Testis (tissue), 3 donors: ENCODE data around the gene PAQR4. TPM values are rescaled to one million over a fixed set of nuclear protein-coding genes. Genes with fewer than 3 reads are reported as not detected.

Source experiments
- DNase-seq: peaks from one replicate; pipeline ENCODE4 v3.0.0-alpha.2; 2019
- H3K27ac ChIP-seq, 2 donors: fragments of 200-600 bp; sonication (generic); one replicate each; pipeline ENCODE4 v1.5.1; 2019
- H3K27me3 ChIP-seq: fragments of 200-600 bp; sonication (generic); one replicate; pipeline ENCODE4 v1.5.1; 2019
- H3K36me3 ChIP-seq: fragments of 200-600 bp; sonication (generic); one replicate; pipeline ENCODE4 v1.5.1; 2017; ENCODE audit warnings: low read depth; ENCODE audit errors: missing control alignments
- H3K4me1 ChIP-seq: fragments of 200-600 bp; sonication (generic); one replicate; pipeline ENCODE4 v1.5.1; 2019
- H3K4me3 ChIP-seq, 2 donors: fragments of 200-600 bp; sonication (generic); one replicate each; pipeline ENCODE4 v1.5.1; 2017 to 2019
- H3K9me3 ChIP-seq: fragments of 200-600 bp; sonication (generic); one replicate; pipeline ENCODE4 v1.5.1; 2017
- POLR2A ChIP-seq: fragments of 450-650 bp; IDR thresholded peaks from one replicate; pipeline ENCODE4 v1.6.1; 2017; ENCODE audit warnings: antibody characterized with exemption, mild to moderate bottlenecking, moderate library complexity
- whole genome bisulfite sequencing, 2 donors: methylation state at CpG; one replicate each; pipeline ENCODE4 v1.1.5; 2018; 5-methylcytosine and 5-hydroxymethylcytosine counted together
- intact Hi-C: fragments of 100-400 bp; cut with DNase I; formaldehyde crosslinking; loops from one replicate; pipeline ENCODE4 v1.15.1; 2023; ENCODE audit warnings: low total_unique reads
- polyA plus RNA-seq: library from polyadenylated mRNA; stranded (reverse); fragments of 350-450 nt; fragmentation: Illumina TruSeq; extraction: RNeasy Lipid Tissue Mini Kit (QIAGEN cat#74804); gene quantifications from one replicate; pipeline ENCODE4 v1.2.3, GENCODE V29; 2014; ENCODE audit warnings: low read depth, low replicate concordance; ENCODE audit not compliant: insufficient read depth
- total RNA-seq, 2 donors: library from RNA; depleted of rRNA; stranded (reverse); fragments of >200 nt; gene quantifications; one replicate each; pipeline ENCODE4 v1.2.3, GENCODE V29; 2016
- TF ChIP-seq, protein P1 (sequence below), 3 experiments: fragments of 450-650 bp in 2 of 3; fragments of 200-600 bp in 1 of 3; sonication (generic) in 1 of 3; IDR thresholded peaks; one replicate each; pipeline ENCODE4 v1.5.1; 2016 to 2019; ENCODE audit warnings: antibody characterized with exemption in 3 of 3, mild to moderate bottlenecking in 2 of 3, moderate library complexity in 1 of 3

Gene PAQR4
- total and polyA plus RNA-seq, 3 donors from 2014 or later: 6.2 to 7.1 (median 6.4) TPM

DNA sequence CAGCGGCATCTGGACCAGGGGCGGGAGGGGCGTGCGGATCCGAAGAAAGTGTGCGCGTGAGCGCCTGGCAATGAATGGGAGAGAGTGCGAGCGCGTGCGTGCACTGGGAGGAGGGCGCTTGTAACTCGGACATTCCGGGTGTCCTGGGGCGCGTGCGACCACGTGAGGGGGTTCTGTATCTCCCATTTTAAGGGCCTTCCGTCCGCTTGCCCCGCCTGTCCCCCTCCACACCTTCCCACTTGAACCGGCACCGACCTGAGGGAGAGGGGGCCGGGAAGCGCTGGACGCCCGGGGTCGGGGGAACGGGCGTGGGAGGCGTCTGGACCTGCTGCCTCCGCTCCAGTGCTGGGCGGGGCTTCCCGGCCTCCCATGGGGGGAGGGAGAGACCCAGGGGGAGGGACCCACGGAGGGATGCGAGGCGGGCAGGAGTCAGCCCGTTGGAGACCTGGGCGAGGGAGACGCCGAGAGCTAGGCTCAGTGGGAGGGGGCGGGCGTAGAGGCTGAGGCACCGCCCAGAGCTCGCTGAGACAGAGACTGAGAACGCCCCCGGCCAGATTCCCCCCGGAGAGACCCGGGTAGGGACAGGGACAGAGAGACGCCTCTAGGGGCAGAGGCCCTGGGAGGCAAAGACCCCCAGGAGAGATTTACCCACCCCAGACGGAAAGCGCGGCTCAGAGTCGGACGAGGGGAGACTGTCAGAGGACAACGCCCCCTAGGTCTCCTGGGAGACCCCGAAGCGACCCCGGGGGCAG lies 5.2 kb upstream of the PAQR4 start, which contains the start of gene KREMEN2:
Gene KREMEN2, plus strand, starts transcription at position 553 of the 752 bp plus-strand sequence. CDS start 246 bp downstream, outside the sequence.
- 1% methylated on average over 26 to 58 of the region's 60 CpGs for WGBS, 2 donors
- H3K27ac ChIP-seq: no peak within 1 kb of the TSS
- no peak for DNase-seq
- H3K27me3 ChIP-seq: no peaks in the 10 kb centered on the region
- H3K4me3 ChIP-seq: peak within 1 kb of the TSS; percentile 6 to 38
- intact Hi-C loops: no loop called here
- H3K4me1 ChIP-seq: peaks cover 19% of the 10 kb centered on the region
- H3K9me3 ChIP-seq: no peaks in the 10 kb centered on the region
- no peak for TF ChIP-seq POLR2A
- TF ChIP-seq, protein P1, sequence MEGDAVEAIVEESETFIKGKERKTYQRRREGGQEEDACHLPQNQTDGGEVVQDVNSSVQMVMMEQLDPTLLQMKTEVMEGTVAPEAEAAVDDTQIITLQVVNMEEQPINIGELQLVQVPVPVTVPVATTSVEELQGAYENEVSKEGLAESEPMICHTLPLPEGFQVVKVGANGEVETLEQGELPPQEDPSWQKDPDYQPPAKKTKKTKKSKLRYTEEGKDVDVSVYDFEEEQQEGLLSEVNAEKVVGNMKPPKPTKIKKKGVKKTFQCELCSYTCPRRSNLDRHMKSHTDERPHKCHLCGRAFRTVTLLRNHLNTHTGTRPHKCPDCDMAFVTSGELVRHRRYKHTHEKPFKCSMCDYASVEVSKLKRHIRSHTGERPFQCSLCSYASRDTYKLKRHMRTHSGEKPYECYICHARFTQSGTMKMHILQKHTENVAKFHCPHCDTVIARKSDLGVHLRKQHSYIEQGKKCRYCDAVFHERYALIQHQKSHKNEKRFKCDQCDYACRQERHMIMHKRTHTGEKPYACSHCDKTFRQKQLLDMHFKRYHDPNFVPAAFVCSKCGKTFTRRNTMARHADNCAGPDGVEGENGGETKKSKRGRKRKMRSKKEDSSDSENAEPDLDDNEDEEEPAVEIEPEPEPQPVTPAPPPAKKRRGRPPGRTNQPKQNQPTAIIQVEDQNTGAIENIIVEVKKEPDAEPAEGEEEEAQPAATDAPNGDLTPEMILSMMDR (IDR thresholded peaks at IDR 0.05): no peak
- H3K36me3 ChIP-seq: no peaks in the 10 kb centered on the region

DNA sequence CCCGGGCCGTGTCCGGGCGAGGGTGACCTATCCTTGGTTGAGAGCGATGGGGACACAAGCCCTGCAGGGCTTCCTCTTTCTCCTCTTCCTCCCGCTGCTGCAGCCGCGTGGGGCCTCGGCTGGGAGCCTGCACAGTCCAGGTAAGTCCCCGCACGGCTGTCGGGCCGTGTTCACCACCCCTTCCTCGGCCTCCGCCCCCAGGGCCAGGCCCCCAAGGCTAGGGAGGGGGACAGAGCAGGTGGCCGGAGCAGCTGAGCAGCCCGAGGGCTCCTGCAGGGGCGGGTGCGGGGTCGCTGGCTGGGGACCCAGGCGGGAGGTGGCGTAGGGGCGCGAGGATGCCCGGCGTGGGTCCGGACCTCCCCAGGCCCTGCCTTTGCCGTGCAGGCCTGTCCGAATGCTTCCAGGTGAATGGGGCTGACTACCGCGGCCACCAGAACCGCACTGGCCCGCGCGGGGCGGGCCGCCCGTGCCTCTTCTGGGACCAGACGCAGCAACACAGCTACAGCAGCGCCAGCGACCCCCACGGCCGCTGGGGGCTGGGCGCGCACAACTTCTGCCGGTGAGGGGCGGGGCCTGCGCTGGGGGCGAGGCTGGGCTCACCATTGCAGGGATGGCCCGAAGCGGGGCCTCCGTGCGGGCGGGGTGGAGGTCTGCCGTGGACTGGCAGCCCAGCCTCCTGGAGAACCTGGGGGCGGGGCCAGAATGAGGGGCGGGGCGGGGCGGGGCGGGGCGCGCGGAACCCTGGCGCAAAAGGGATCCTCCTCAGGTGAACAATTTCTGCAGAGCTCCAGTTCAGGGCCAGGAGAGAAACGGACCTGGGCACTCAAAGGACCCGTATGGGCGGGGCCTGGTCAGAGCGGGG lies 4.4 kb upstream of the PAQR4 start:
- Histone ChIP-seq H3K4me3 (peak overlapping the region; percentile 6 to 38), H3K27ac (no peak overlapping the region), H3K9me3 (no peaks in the 10 kb centered on the region), H3K27me3 (no peaks in the 10 kb centered on the region), H3K4me1 (peaks cover 21% of the 10 kb centered on the region), H3K36me3 (no peaks in the 10 kb centered on the region)
- DNase-seq: peak; percentile 56
- 1 to 3% methylated on average over 11 to 53 of the region's 68 CpGs for WGBS, 2 donors
- no peak for TF ChIP-seq POLR2A
- TF ChIP-seq, protein P1 (IDR thresholded peaks at IDR 0.05): no peak
- intact Hi-C loops: no loop called here

DNA sequence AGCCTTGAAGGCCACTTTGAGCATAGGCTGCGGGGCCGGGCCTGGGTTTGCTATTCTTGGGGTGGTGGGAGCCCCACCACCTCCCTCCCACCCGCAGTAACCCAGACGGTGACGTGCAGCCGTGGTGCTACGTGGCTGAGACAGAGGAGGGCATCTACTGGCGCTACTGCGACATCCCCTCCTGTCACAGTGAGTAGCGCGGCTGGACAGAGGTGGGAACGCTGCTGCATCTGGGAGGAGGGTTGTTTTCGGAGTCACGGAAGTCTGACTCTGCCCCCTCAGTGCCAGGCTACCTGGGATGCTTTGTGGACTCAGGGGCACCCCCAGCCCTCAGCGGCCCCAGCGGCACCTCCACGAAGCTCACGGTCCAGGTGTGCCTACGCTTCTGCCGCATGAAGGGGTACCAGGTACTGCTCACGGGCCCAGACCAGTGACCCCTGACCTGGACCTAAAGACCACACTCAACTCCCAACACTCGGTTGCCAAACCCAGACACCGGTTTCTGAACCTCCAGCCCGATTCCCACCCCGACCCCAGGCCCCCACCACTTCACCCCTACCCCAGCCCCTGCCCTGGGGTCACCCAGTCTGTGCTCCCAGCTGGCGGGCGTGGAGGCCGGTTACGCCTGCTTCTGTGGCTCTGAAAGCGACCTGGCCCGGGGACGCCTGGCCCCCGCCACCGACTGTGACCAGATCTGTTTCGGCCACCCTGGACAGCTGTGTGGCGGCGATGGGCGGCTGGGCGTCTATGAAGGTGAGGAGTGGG lies 2.9 kb upstream of the PAQR4 start:
- H3K4me1 ChIP-seq: peaks cover 29% of the 10 kb centered on the region
- H3K27ac ChIP-seq: no peak overlapping the region
- WGBS, 2 donors: 25 to 42% methylated on average over 16 to 25 of the region's 39 CpGs
- intact Hi-C loops: no loop called here
- DNase-seq: no peak
- H3K27me3 ChIP-seq: no peaks in the 10 kb centered on the region
- no peak overlapping the region for H3K4me3 ChIP-seq
- H3K9me3 ChIP-seq: no peaks in the 10 kb centered on the region
- no peaks in the 10 kb centered on the region for H3K36me3 ChIP-seq
- TF ChIP-seq, protein P1 (IDR thresholded peaks at IDR 0.05): no peak
- TF ChIP-seq POLR2A: no peak

DNA sequence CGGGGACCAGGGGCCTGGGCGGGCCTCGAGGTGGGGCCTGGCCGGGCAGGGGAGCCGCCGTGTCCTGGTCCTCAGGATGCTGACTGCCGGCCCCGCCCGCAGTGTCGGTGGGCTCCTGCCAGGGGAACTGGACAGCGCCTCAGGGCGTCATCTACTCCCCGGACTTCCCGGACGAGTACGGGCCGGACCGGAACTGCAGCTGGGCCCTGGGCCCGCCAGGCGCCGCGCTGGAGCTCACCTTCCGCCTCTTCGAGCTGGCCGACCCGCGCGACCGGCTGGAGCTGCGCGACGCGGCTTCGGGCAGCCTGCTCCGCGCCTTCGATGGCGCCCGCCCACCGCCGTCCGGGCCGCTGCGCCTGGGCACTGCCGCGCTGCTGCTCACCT lies 2.3 kb upstream of the PAQR4 start:
- Histone ChIP-seq H3K9me3 (no peaks in the 10 kb centered on the region), H3K36me3 (no peaks in the 10 kb centered on the region), H3K4me1 (peaks cover 29% of the 10 kb centered on the region), H3K27me3 (no peaks in the 10 kb centered on the region), H3K4me3 (peak overlapping the region in 1 of 2 donors; percentile 15), H3K27ac (no peak overlapping the region)
- intact Hi-C loops: no loop called here
- WGBS, 2 donors: 0% methylated on average over 12 of the region's 46 CpGs; no CpG with 5 or more reads in 1 of the 2 donors
- TF ChIP-seq POLR2A: no peak
- TF ChIP-seq, protein P1 (IDR thresholded peaks at IDR 0.05): no peak
- no peak for DNase-seq
